ENCODE measurements around the gene PRPH2. TPM values are rescaled to one million over a fixed set of nuclear protein-coding genes. Genes with fewer than 3 reads are reported as not detected.
"Not testable (repeated sequence)": the region's sequence is repeated elsewhere in the genome, so short reads cannot be mapped to it uniquely, and the experiment has no call there.

Gene PRPH2
- total RNA-seq, 2 experiments from 2014 or later: not detected

GRCh38 chr6:42674368-42674767 lies 48.0 kb downstream of the PRPH2 start:
- H3K9me3 Mint-ChIP-seq (ENCODE audit: low read depth); DNase-seq; ATAC-seq; H3K27me3 Mint-ChIP-seq; POLR2A ChIA-PET; intact Hi-C loops (cut with DNase I, micrococcal nuclease); H3K27ac Mint-ChIP-seq; H3K4me3 Mint-ChIP-seq: not testable (repeated sequence)
- CTCF ChIA-PET: interaction anchor here (0.8 to 2.3 kb wide), 3 partner anchors 11 to 53 kb away, joined by 5 to 15 read pairs (median 10); no protein-coding TSS in a partner anchor
- peaks cover 11% of the 10 kb centered on the region for H3K4me1 Mint-ChIP-seq
- peaks cover 52% of the 10 kb centered on the region for H3K36me3 Mint-ChIP-seq (ENCODE audit: low read depth)

- Mint-ChIP-seq H3K27ac (no peak overlapping the region), H3K4me3 (no peak overlapping the region), H3K27me3 (no peaks in the 10 kb centered on the region), H3K4me1 (no peaks in the 10 kb centered on the region), H3K9me3 (ENCODE audit: low read depth) (no peaks in the 10 kb centered on the region), H3K36me3 (ENCODE audit: low read depth) (peaks cover 31% of the 10 kb centered on the region)
- CTCF ChIA-PET: interaction anchor here (1.0 to 4.4 kb wide), 10 partner anchors 8 to 236 kb away, joined by 3 to 54 read pairs (median 16); partner anchors contain the start of gene RPL7L1
- ATAC-seq: no peak
- no peak for DNase-seq
- intact Hi-C loops (cut with DNase I, micrococcal nuclease): no loop called here
- POLR2A ChIA-PET: no interaction called here
Observed at GRCh38 chr6:42664718-42665117, 57.7 kb downstream of the PRPH2 start.

GRCh38 chr6:42661540-42662153 lies 60.8 kb downstream of the PRPH2 start:
- Mint-ChIP-seq H3K36me3 (ENCODE audit: low read depth) (peaks cover 35% of the 10 kb centered on the region), H3K4me1 (no peaks in the 10 kb centered on the region), H3K27me3 (no peaks in the 10 kb centered on the region), H3K9me3 (ENCODE audit: low read depth) (no peaks in the 10 kb centered on the region), H3K4me3 (no peak overlapping the region), H3K27ac (no peak overlapping the region)
- ATAC-seq (peak; percentile 91), DNase-seq (peak; percentile 90)
- ChIA-PET POLR2A (interaction anchor here (0.6 kb wide), 1 partner anchor 121 kb away, joined by 3 read pairs; no protein-coding TSS in a partner anchor), CTCF (interaction anchor here (0.5 to 4.4 kb wide), 30 partner anchors 9 to 669 kb away, joined by 3 to 54 read pairs (median 5); partner anchors contain the start of gene RPL7L1)
- intact Hi-C loops (cut with DNase I, micrococcal nuclease): loop anchor here (1.0 kb wide), 4 partner anchors 65 to 238 kb away; partner anchors contain the start of gene RPL7L1 (in 1 of the 2)

- Mint-ChIP-seq H3K4me3 (no peak overlapping the region), H3K27ac (no peak overlapping the region), H3K9me3 (ENCODE audit: low read depth) (no peaks in the 10 kb centered on the region), H3K36me3 (ENCODE audit: low read depth) (peaks cover 31% of the 10 kb centered on the region), H3K4me1 (no peaks in the 10 kb centered on the region), H3K27me3 (no peaks in the 10 kb centered on the region)
- no peak for ATAC-seq
- no peak for DNase-seq
- intact Hi-C loops (cut with DNase I, micrococcal nuclease): no loop called here
- ChIA-PET POLR2A (no interaction called here), CTCF (interaction anchor here (0.6 to 1.0 kb wide), 4 partner anchors 15 to 352 kb away, joined by 3 read pairs; no protein-coding TSS in a partner anchor)
Observed at GRCh38 chr6:42659806-42660205, 62.6 kb downstream of the PRPH2 start.

GRCh38 chr6:42653851-42654250 lies 68.5 kb downstream of the PRPH2 start:
- DNase-seq (no peak), ATAC-seq (no peak)
- no peak overlapping the region for H3K4me3 Mint-ChIP-seq
- H3K27ac Mint-ChIP-seq: no peak overlapping the region
- H3K36me3 Mint-ChIP-seq (ENCODE audit: low read depth): peaks cover 32% of the 10 kb centered on the region
- H3K9me3 Mint-ChIP-seq (ENCODE audit: low read depth): no peaks in the 10 kb centered on the region
- no peaks in the 10 kb centered on the region for H3K4me1 Mint-ChIP-seq
- CTCF ChIA-PET: interaction anchor here (0.6 to 1.9 kb wide), 5 partner anchors 15 to 853 kb away, joined by 3 to 6 read pairs (median 4); no protein-coding TSS in a partner anchor
- POLR2A ChIA-PET: no interaction called here
- H3K27me3 Mint-ChIP-seq: no peaks in the 10 kb centered on the region
- intact Hi-C loops (cut with DNase I, micrococcal nuclease): no loop called here

GRCh38 chr6:42652024-42652746 lies 70.2 kb downstream of the PRPH2 start:
- ChIA-PET CTCF (interaction anchor here (0.8 to 4.7 kb wide), 2 partner anchors 10 to 37 kb away, joined by 4 to 21 read pairs; no protein-coding TSS in a partner anchor), POLR2A (no interaction called here)
- H3K9me3 Mint-ChIP-seq (ENCODE audit: low read depth): no peaks in the 10 kb centered on the region
- H3K4me1 Mint-ChIP-seq: no peaks in the 10 kb centered on the region
- no peak for ATAC-seq
- H3K27ac Mint-ChIP-seq: no peak overlapping the region
- no peak for DNase-seq
- H3K27me3 Mint-ChIP-seq: no peaks in the 10 kb centered on the region
- H3K36me3 Mint-ChIP-seq (ENCODE audit: low read depth): peaks cover 30% of the 10 kb centered on the region
- no peak overlapping the region for H3K4me3 Mint-ChIP-seq
- intact Hi-C loops (cut with DNase I, micrococcal nuclease): no loop called here

Other genes with a start within 250 kb of the PRPH2 start
- gene UBR2, start 158.6 kb downstream of the PRPH2 start, total RNA-seq: 10 to 100 TPM; 23.9 to 28.1 TPM
- gene TBCC, start 23.5 kb upstream of the PRPH2 start, total RNA-seq: 10 to 100 TPM; 14.7 to 15.3 TPM
- 10 to 100 TPM; 11.5 to 14.3 TPM for gene BICRAL, start 59.5 kb upstream of the PRPH2 start, total RNA-seq
- gene RPL7L1, start 157.0 kb upstream of the PRPH2 start, total RNA-seq: 100 to 1,000 TPM; 124 to 152 TPM
- gene PTCRA, start 193.5 kb upstream of the PRPH2 start, total RNA-seq: not detected
- 10 to 100 TPM; 33.0 to 34.3 TPM for gene CNPY3, start 206.9 kb upstream of the PRPH2 start, total RNA-seq
- under 1 TPM in 1 of 2 experiments, not detected in 1; 0.50 TPM for gene GNMT, start 238.2 kb upstream of the PRPH2 start, total RNA-seq